ENCODE results near the gene SPON2.
"Not testable (repeated sequence)": the region's sequence is repeated elsewhere in the genome, so short reads cannot be mapped to it uniquely, and the experiment has no call there.

The SPON2 gene

DNA sequence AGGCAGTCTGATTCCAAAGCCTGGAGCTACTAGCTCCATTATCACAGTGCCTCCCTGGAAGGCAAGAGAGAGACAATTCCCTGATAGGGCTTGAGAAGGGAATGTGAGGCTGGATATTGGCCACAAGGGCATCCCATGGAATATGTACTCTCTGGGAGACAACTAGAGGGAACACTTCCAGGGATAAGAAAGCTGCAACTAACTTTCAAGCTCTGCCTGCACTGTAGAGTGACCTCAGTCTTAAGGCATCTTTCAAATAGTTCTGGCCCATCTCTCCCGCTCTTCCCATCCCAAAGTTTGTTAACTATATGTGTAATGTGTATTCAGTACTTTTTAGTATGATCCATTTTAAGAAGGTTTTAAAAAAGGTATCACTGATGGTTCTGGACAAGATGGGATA is 45.9 kb downstream of the SPON2 start:
- DNase-seq, result no peak
- Histone ChIP-seq H3K4me3 (ENCODE audit: low read length) (no peak overlapping the region), H3K4me2 (ENCODE audit: low read depth, low read length) (no peak overlapping the region), H3F3A (ENCODE audit: insufficient read depth, low read length) (no peaks in the 10 kb centered on the region), H3K27me3 (replicated peaks; ENCODE audit: insufficient read depth, low read length) (no peaks in the 10 kb centered on the region; the same call in 1 of the 2 replicates), H3K4me1 (ENCODE audit: low read length) (no peaks in the 10 kb centered on the region), H4K20me1 (ENCODE audit: insufficient read depth, low read length) (no peaks in the 10 kb centered on the region), H3K36me3 (replicated peaks; ENCODE audit: insufficient read depth, low read length) (no peaks in the 10 kb centered on the region), H2AFZ (ENCODE audit: low read length) (no peak overlapping the region), H3K79me2 (ENCODE audit: low read length) (no peaks in the 10 kb centered on the region), H3K9me3 (replicated peaks; ENCODE audit: insufficient read depth, low read length) (no peaks in the 10 kb centered on the region), H3K9me2 (replicated peaks; ENCODE audit: insufficient read depth, low read length) (no peaks in the 10 kb centered on the region), H3K9ac (ENCODE audit: low read length) (no peak overlapping the region), H3K27ac (ENCODE audit: low read length) (no peak overlapping the region)
- TF ChIP-seq EZH2 (optimal IDR thresholded peaks at IDR 0.05; ENCODE audit: low read depth, low read length) (no peak), EZH2phosphoT487 (IDR thresholded peaks at IDR 0.05; ENCODE audit: low read length) (no peak)
- TF ChIP-seq, protein P1, sequence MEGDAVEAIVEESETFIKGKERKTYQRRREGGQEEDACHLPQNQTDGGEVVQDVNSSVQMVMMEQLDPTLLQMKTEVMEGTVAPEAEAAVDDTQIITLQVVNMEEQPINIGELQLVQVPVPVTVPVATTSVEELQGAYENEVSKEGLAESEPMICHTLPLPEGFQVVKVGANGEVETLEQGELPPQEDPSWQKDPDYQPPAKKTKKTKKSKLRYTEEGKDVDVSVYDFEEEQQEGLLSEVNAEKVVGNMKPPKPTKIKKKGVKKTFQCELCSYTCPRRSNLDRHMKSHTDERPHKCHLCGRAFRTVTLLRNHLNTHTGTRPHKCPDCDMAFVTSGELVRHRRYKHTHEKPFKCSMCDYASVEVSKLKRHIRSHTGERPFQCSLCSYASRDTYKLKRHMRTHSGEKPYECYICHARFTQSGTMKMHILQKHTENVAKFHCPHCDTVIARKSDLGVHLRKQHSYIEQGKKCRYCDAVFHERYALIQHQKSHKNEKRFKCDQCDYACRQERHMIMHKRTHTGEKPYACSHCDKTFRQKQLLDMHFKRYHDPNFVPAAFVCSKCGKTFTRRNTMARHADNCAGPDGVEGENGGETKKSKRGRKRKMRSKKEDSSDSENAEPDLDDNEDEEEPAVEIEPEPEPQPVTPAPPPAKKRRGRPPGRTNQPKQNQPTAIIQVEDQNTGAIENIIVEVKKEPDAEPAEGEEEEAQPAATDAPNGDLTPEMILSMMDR (IDR thresholded peaks at IDR 0.05; ENCODE audit: low read length), result no peak

DNA sequence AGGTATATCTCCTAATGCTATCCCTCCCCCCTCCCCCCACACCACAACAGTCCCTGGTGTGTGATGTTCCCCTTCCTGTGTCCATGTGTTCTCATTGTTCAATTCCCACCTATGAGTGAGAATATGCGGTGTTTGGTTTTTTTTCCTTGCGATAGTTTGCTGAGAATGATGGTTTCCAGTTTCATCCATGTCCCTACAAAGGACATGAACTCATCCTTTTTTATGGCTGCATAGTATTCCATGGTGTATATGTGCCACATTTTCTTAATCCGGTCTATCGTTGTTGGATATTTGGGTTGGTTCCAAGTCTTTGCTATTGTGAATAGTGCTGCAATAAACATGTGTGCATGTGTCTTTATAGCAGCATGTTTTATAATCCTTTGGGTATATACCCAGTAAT is 46.9 kb downstream of the SPON2 start:
- not testable (repeated sequence) for H4K20me1 ChIP-seq (ENCODE audit: insufficient read depth, low read length); H3K27ac ChIP-seq (ENCODE audit: low read length); H3K9me3 ChIP-seq (replicated peaks; ENCODE audit: insufficient read depth, low read length); H3K4me2 ChIP-seq (ENCODE audit: low read depth, low read length); H3K36me3 ChIP-seq (replicated peaks; ENCODE audit: insufficient read depth, low read length); H3K9me2 ChIP-seq (replicated peaks; ENCODE audit: insufficient read depth, low read length); H3K9ac ChIP-seq (ENCODE audit: low read length); H2AFZ ChIP-seq (ENCODE audit: low read length); H3K4me3 ChIP-seq (ENCODE audit: low read length); DNase-seq; H3K27me3 ChIP-seq (replicated peaks; ENCODE audit: insufficient read depth, low read length); H3K4me1 ChIP-seq (ENCODE audit: low read length); H3K79me2 ChIP-seq (ENCODE audit: low read length); H3F3A ChIP-seq (ENCODE audit: insufficient read depth, low read length)

DNA sequence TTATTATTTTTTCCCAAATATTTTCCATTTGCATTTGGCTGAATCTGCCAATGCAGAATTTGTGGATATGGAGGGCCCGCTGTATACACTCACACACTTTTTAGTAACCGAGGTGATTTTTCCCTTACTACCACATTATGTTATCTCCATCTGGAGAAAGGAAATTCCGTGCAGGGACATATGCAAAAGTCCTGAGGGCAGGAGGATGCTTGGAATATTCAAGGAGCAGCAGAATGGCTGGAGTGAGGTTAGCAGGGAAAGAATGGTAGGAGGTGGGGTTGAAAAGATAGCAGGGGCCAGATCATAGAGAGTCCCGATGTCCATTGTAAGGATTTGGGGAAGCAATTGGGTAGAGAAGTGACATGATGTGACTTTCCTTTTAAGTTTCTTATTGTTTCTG is 47.6 kb downstream of the SPON2 start:
- no peaks in the 10 kb centered on the region for H3K9me3 ChIP-seq (replicated peaks; ENCODE audit: insufficient read depth, low read length)
- H3K4me3 ChIP-seq (ENCODE audit: low read length), result no peak overlapping the region
- H3K27ac ChIP-seq (ENCODE audit: low read length), result no peak overlapping the region
- no peak for DNase-seq
- H2AFZ ChIP-seq (ENCODE audit: low read length), result no peak overlapping the region
- no peaks in the 10 kb centered on the region; the same call in 1 of the 2 replicates for H3K27me3 ChIP-seq (replicated peaks; ENCODE audit: insufficient read depth, low read length)
- no peaks in the 10 kb centered on the region for H4K20me1 ChIP-seq (ENCODE audit: insufficient read depth, low read length)
- H3F3A ChIP-seq (ENCODE audit: insufficient read depth, low read length), result no peaks in the 10 kb centered on the region
- H3K4me1 ChIP-seq (ENCODE audit: low read length), result no peaks in the 10 kb centered on the region
- no peaks in the 10 kb centered on the region for H3K79me2 ChIP-seq (ENCODE audit: low read length)
- no peak overlapping the region for H3K9ac ChIP-seq (ENCODE audit: low read length)
- no peaks in the 10 kb centered on the region for H3K9me2 ChIP-seq (replicated peaks; ENCODE audit: insufficient read depth, low read length)
- no peaks in the 10 kb centered on the region for H3K36me3 ChIP-seq (replicated peaks; ENCODE audit: insufficient read depth, low read length)
- no peak overlapping the region for H3K4me2 ChIP-seq (ENCODE audit: low read depth, low read length)
- TF ChIP-seq EZH2phosphoT487 (IDR thresholded peaks at IDR 0.05; ENCODE audit: low read length) (no peak), EZH2 (optimal IDR thresholded peaks at IDR 0.05; ENCODE audit: low read depth, low read length) (no peak)
- TF ChIP-seq, protein P1 (IDR thresholded peaks at IDR 0.05; ENCODE audit: low read length), result no peak

DNA sequence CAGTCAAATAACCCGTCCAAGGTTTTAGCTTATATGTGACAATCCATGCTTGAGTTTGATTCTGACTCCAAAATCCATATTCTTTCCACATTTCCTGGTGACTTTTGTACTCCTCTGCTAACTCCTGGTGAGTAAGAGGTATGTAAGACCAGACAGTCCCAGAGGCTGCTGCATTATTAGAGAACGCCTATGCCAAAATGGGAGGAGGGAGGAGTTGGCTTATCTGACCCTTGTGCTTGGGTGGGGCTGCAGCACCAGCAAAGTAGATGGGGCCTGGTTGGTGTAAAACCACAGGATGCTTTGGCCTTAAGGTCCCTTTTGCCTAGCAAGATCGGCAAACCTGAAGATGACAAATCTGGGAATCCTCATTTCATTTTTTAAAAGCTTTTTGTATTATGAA is 49.9 kb downstream of the SPON2 start:
- no peaks in the 10 kb centered on the region for H3K4me1 ChIP-seq (ENCODE audit: low read length)
- H3K36me3 ChIP-seq (replicated peaks; ENCODE audit: insufficient read depth, low read length), result no peaks in the 10 kb centered on the region
- H3K9me3 ChIP-seq (replicated peaks; ENCODE audit: insufficient read depth, low read length), result no peaks in the 10 kb centered on the region; the same call in 1 of the 2 replicates
- no peak for TF ChIP-seq EZH2 (optimal IDR thresholded peaks at IDR 0.05; ENCODE audit: low read depth, low read length)
- no peak for TF ChIP-seq EZH2phosphoT487 (IDR thresholded peaks at IDR 0.05; ENCODE audit: low read length)
- TF ChIP-seq, protein P1 (IDR thresholded peaks at IDR 0.05; ENCODE audit: low read length), result no peak
- no peaks in the 10 kb centered on the region for H3F3A ChIP-seq (ENCODE audit: insufficient read depth, low read length)
- H4K20me1 ChIP-seq (ENCODE audit: insufficient read depth, low read length), result no peaks in the 10 kb centered on the region
- H3K79me2 ChIP-seq (ENCODE audit: low read length), result no peaks in the 10 kb centered on the region
- DNase-seq, result no peak
- H3K4me3 ChIP-seq (ENCODE audit: low read length), result no peak overlapping the region
- no peak overlapping the region for H3K27ac ChIP-seq (ENCODE audit: low read length)
- no peaks in the 10 kb centered on the region for H3K27me3 ChIP-seq (replicated peaks; ENCODE audit: insufficient read depth, low read length)
- H3K4me2 ChIP-seq (ENCODE audit: low read depth, low read length), result no peak overlapping the region
- H2AFZ ChIP-seq (ENCODE audit: low read length), result no peak overlapping the region
- H3K9ac ChIP-seq (ENCODE audit: low read length), result no peak overlapping the region
- H3K9me2 ChIP-seq (replicated peaks; ENCODE audit: insufficient read depth, low read length), result no peaks in the 10 kb centered on the region

Data from MM.1S (cell line).